ENCODE results near the gene MOB3B. TPM values are rescaled to one million over a fixed set of nuclear protein-coding genes. Genes with fewer than 3 reads are reported as not detected.

MOB3B gene
- total and polyA plus RNA-seq, 2 of the 13 experiments (the other 11 are each of a cell fraction or from before 2014, with no cell fraction given) = 0.03 to 0.09 TPM

GRCh38 chr9:27536168-27536567 is 6.6 kb upstream of the MOB3B start (continued):
- TF ChIP-seq ZNF20 (CRISPR knock-in tag; IDR thresholded peaks at IDR 0.05) (no peak), SMARCC2 (IDR thresholded peaks at IDR 0.05) (no peak), ZNF180 (CRISPR knock-in tag; IDR thresholded peaks at IDR 0.05; ENCODE audit: borderline replicate concordance, low read depth) (no peak), ZNF597 (CRISPR knock-in tag; IDR thresholded peaks at IDR 0.05) (no peak), ZBTB38 (CRISPR knock-in tag; IDR thresholded peaks at IDR 0.05) (no peak), KDM4B (CRISPR knock-in tag; IDR thresholded peaks at IDR 0.05) (no peak), KLF13 (CRISPR knock-in tag; IDR thresholded peaks at IDR 0.05) (no peak), CREM (IDR thresholded peaks at IDR 0.05) (no peak), CREM (CRISPR knock-in tag; IDR thresholded peaks at IDR 0.05) (no peak), PAWR (CRISPR knock-in tag; IDR thresholded peaks at IDR 0.05; ENCODE audit: borderline replicate concordance) (no peak), ZNF235 (CRISPR knock-in tag; IDR thresholded peaks at IDR 0.05; ENCODE audit: borderline replicate concordance) (no peak)
- TF ChIP-seq, protein P1, sequence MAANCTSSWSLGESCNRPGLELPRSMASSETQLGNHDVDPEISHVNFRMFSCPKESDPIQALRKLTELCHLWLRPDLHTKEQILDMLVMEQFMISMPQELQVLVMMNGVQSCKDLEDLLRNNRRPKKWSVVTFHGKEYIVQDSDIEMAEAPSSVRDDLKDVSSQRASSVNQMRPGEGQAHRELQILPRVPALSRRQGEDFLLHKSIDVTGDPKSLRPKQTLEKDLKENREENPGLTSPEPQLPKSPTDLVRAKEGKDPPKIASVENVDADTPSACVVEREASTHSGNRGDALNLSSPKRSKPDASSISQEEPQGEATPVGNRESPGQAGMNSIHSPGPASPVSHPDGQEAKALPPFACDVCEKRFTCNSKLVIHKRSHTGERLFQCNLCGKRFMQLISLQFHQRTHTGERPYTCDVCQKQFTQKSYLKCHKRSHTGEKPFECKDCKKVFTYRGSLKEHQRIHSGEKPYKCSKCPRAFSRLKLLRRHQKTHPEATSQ (CRISPR knock-in tag; IDR thresholded peaks at IDR 0.05; ENCODE audit: borderline replicate concordance) = no peak

- Histone ChIP-seq H3K9ac (ENCODE audit: insufficient read depth, low read depth, low read length) (no peak overlapping the region), H3K4me3 (replicated peaks in 1 of 3; ENCODE audit: insufficient read depth in 1 of 3, low read depth in 2 of 3, low read length in 3 of 3) (no peak overlapping the region), H3K4me2 (ENCODE audit: low read depth, low read length) (no peak overlapping the region), H3K9me3 (ENCODE audit: low read length) (no peaks in the 10 kb centered on the region), H3K79me2 (ENCODE audit: insufficient read depth, low read length) (no peaks in the 10 kb centered on the region), H2AFZ (ENCODE audit: low read length) (no peak overlapping the region), H4K20me1 (ENCODE audit: insufficient read depth, low read length) (no peaks in the 10 kb centered on the region), H3K27me3 (ENCODE audit: control insufficient read depth in 1 of 2, insufficient read depth in 2 of 2, low read length in 2 of 2) (no peaks in the 10 kb centered on the region), H3K4me1 (ENCODE audit: insufficient read depth, low read length) (peaks cover 44% of the 10 kb centered on the region), H3K36me3 (replicated peaks in 1 of 2; ENCODE audit: control insufficient read depth in 1 of 2, insufficient read depth in 2 of 2, low read length in 2 of 2) (no peaks in the 10 kb centered on the region), H3K27ac (ENCODE audit: extremely low read length, insufficient read depth, low read length) (no peak overlapping the region)
- POLR2A ChIA-PET = no interaction called here
- BruUV-seq (replicated peaks) = no TSS peak
- FAIRE-seq = no peak
- CTCF ChIA-PET (ENCODE audit: low intra/inter-chr PET ratio, low total read pairs) = no interaction called here
- 84% methylated on average over 3 of the region's 3 CpGs for WGBS (ENCODE audit: low lambda C conversion rate)
- in situ Hi-C loops (cut with HindIII; ENCODE audit: extremely low pct_ligation_motif_present, low pct_unique_long_range_greater_than_20kb) (no loop called here), intact Hi-C loops (cut with micrococcal nuclease; ENCODE audit: unreplicated experiment) (no loop called here)
- peak; percentile 57 for ATAC-seq
- DNase-seq (ENCODE audit: low spot score) = no peak
- TF ChIP-seq ELF1 (CRISPR knock-in tag; IDR thresholded peaks at IDR 0.05) (no peak), ARNT (IDR thresholded peaks at IDR 0.05) (no peak), GPN1 (CRISPR knock-in tag; IDR thresholded peaks at IDR 0.05; ENCODE audit: borderline replicate concordance) (no peak), GZF1 (CRISPR knock-in tag; IDR thresholded peaks at IDR 0.05) (no peak), ZBTB7B (CRISPR knock-in tag; IDR thresholded peaks at IDR 0.05) (no peak), IRF1 (CRISPR knock-in tag; IDR thresholded peaks at IDR 0.05; ENCODE audit: low read depth) (no peak), ETV5 (CRISPR knock-in tag; IDR thresholded peaks at IDR 0.05; ENCODE audit: borderline replicate concordance) (no peak), ZNF644 (CRISPR knock-in tag; IDR thresholded peaks at IDR 0.05; ENCODE audit: low read depth) (no peak), ZFP36L1 (CRISPR knock-in tag; IDR thresholded peaks at IDR 0.05) (no peak), SRSF1 (optimal IDR thresholded peaks at IDR 0.05; ENCODE audit: low read depth, low read length) (no peak), ZBTB7A (CRISPR knock-in tag; IDR thresholded peaks at IDR 0.05) (no peak)
Observed at GRCh38 chr9:27535701-27536118, 6.1 kb upstream of the MOB3B start.

Measured in HepG2 (cell line).